Measurements from ENCODE around the gene KCNQ1OT1. TPM values are rescaled to one million over a fixed set of nuclear protein-coding genes. Genes with fewer than 3 reads are reported as not detected.

Gene KCNQ1OT1
- total RNA-seq, 1 experiment from 2014 or later, result 1.2 TPM

DNA sequence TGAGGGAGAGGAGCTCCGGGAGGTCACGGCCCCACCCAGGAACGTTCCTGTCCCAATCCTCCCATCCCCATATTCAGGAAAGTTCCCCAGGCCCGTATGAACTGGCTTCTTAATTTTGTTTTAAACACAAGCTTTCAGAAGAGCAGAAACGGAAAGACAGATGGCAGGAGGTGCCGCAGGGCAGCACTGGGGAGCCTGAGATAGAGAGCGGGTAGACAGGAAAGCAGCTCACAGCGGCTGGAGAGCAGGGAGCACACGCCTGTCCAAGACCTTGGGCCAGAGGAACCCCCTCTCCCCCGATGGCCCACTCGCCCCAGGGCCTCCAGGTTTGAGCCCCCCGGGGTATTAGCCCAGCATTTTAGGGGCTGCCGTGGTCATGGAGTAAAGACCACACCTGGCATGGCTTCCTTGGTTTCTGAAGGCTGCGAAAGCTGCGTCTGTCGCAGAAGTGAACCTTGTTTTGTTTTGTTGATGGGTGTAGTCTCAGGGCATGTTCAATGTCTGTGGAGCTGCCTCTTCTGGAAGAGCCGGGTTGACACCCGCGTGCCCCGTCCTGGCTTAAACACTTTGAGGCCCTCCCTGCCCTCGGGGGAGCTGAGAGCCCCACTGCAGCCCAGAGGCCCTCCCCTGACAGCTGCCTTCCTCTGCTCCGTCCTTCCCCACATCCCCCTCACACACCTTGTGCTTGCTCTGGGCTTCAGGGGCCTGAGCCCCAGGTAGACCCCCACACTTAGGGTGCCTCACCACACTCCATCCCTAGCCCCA is 17.9 kb upstream of the KCNQ1OT1 start:
- Histone ChIP-seq H3K18ac (ENCODE audit: insufficient read length, low read depth, low read length) (no peak overlapping the region), H3K23me2 (ENCODE audit: insufficient read length, low read depth, low read length, poor library complexity, severe bottlenecking) (no peaks in the 10 kb centered on the region), H3K27ac (ENCODE audit: insufficient read length, low read depth, low read length) (no peak overlapping the region), H3K9me3 (ENCODE audit: control insufficient read depth, low read depth, low read length) (no peaks in the 10 kb centered on the region), H3K79me2 (ENCODE audit: insufficient read depth, low read length) (no peaks in the 10 kb centered on the region), H3K27me3 (ENCODE audit: insufficient read depth, low read length) (peaks cover 17% of the 10 kb centered on the region; the same call in 1 of the 2 replicates), H2BK12ac (ENCODE audit: insufficient read length, low read depth, low read length) (no peak overlapping the region), H4K8ac (replicated peaks; ENCODE audit: insufficient read length, low read depth, low read length) (no peak overlapping the region), H2BK20ac (ENCODE audit: low read depth, low read length, poor library complexity, severe bottlenecking) (no peak overlapping the region), H2AK5ac (ENCODE audit: insufficient read length, low read length) (no peak overlapping the region), H4K5ac (ENCODE audit: insufficient read length, low read depth, low read length) (no peak overlapping the region), H3K9ac (ENCODE audit: extremely low read depth, insufficient read length, low read length) (no peak overlapping the region), H2BK15ac (ENCODE audit: low read depth, low read length) (no peak overlapping the region), H3K4ac (ENCODE audit: low read depth, low read length) (no peak overlapping the region), H3K4me2 (ENCODE audit: insufficient read depth, insufficient read length, low read length) (no peak overlapping the region), H3K23ac (ENCODE audit: insufficient read length, low read depth, low read length) (no peak overlapping the region), H2AFZ (ENCODE audit: low read length) (no peak overlapping the region), H4K91ac (ENCODE audit: insufficient read length, low read depth, low read length) (no peak overlapping the region), H3K56ac (ENCODE audit: insufficient read length, low read depth, low read length) (no peak overlapping the region), H2BK120ac (ENCODE audit: low read depth, low read length, poor library complexity, severe bottlenecking) (no peak overlapping the region), H3T11ph (ENCODE audit: low read length) (no peak overlapping the region), H3K79me1 (ENCODE audit: insufficient read depth, low read depth, low read length, poor library complexity, severe bottlenecking) (no peaks in the 10 kb centered on the region), H3K14ac (ENCODE audit: insufficient read depth, low read length) (no peak overlapping the region), H4K20me1 (ENCODE audit: control insufficient read depth, insufficient read depth, insufficient read length) (no peaks in the 10 kb centered on the region), H3K4me1 (ENCODE audit: insufficient read depth, low read length) (peaks cover 5% of the 10 kb centered on the region; the same call in 1 of the 2 replicates), H2BK5ac (ENCODE audit: insufficient read length, low read length) (no peak overlapping the region)
- TF ChIP-seq, protein P1, sequence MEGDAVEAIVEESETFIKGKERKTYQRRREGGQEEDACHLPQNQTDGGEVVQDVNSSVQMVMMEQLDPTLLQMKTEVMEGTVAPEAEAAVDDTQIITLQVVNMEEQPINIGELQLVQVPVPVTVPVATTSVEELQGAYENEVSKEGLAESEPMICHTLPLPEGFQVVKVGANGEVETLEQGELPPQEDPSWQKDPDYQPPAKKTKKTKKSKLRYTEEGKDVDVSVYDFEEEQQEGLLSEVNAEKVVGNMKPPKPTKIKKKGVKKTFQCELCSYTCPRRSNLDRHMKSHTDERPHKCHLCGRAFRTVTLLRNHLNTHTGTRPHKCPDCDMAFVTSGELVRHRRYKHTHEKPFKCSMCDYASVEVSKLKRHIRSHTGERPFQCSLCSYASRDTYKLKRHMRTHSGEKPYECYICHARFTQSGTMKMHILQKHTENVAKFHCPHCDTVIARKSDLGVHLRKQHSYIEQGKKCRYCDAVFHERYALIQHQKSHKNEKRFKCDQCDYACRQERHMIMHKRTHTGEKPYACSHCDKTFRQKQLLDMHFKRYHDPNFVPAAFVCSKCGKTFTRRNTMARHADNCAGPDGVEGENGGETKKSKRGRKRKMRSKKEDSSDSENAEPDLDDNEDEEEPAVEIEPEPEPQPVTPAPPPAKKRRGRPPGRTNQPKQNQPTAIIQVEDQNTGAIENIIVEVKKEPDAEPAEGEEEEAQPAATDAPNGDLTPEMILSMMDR (conservative IDR thresholded peaks at IDR 0.05), result no peak
- no peaks in the 10 kb centered on the region; a peak in 1 of 5 replicates for H3K9me3 Mint-ChIP-seq
- WGBS (ENCODE audit: extremely low coverage, insufficient read length, low lambda C conversion rate), result no CpG with 5 or more reads among the region's 22 CpGs
- peaks cover 44 to 46% of the 10 kb centered on the region in 2 experiments for H3K4me1 Mint-ChIP-seq
- H3K27me3 Mint-ChIP-seq (ENCODE audit: low read depth), result peaks cover 100% of the 10 kb centered on the region
- no peak overlapping the region for H3K4me3 Mint-ChIP-seq
- no peak overlapping the region; a peak in 1 of 7 replicates for H3K27ac Mint-ChIP-seq
- no peak for DNase-seq
- H3K36me3 Mint-ChIP-seq (ENCODE audit: insufficient read depth in 1 of 3, low read depth in 3 of 3), result no peaks in the 10 kb centered on the region
